ENCODE data around the gene PSMD11. TPM values are rescaled to one million over a fixed set of nuclear protein-coding genes. Genes with fewer than 3 reads are reported as not detected.

Gene PSMD11
- total RNA-seq, 1 donor from 2014 or later: 117 TPM

- H3K4me3 Mint-ChIP-seq: no peak overlapping the region
- DNase-seq: no peak
- H3K4me1 Mint-ChIP-seq: peaks cover 6% of the 10 kb centered on the region
- H3K27ac Mint-ChIP-seq: no peak overlapping the region
- no peaks in the 10 kb centered on the region for H3K27me3 Mint-ChIP-seq
- peaks cover 88% of the 10 kb centered on the region for H3K36me3 Mint-ChIP-seq (ENCODE audit: low read depth)
- ChIA-PET CTCF (no interaction called here), POLR2A (no interaction called here)
- no peak for TF ChIP-seq CTCF (IDR thresholded peaks at IDR 0.05)
- intact Hi-C loops (cut with micrococcal nuclease): no loop called here
- no peaks in the 10 kb centered on the region for H3K9me3 Mint-ChIP-seq
- ATAC-seq (ENCODE audit: low read depth): no peak
These were observed 7.6 kb downstream of the PSMD11 start for GRCh38 chr17:32451879-32452278.

- no peak overlapping the region for H3K4me3 Mint-ChIP-seq
- POLR2A ChIA-PET: no interaction called here
- peaks cover 88% of the 10 kb centered on the region for H3K36me3 Mint-ChIP-seq (ENCODE audit: low read depth)
- DNase-seq (no peak), ATAC-seq (ENCODE audit: low read depth) (no peak)
- no peak overlapping the region for H3K27ac Mint-ChIP-seq
- H3K4me1 Mint-ChIP-seq: peaks cover 2% of the 10 kb centered on the region
- no peak for TF ChIP-seq CTCF (IDR thresholded peaks at IDR 0.05)
- CTCF ChIA-PET: interaction anchor here (1.1 kb wide), 1 partner anchor 8 kb away, joined by 3 read pairs; the partner anchor contains the start of gene PSMD11
- intact Hi-C loops (cut with micrococcal nuclease): no loop called here
- no peaks in the 10 kb centered on the region for H3K9me3 Mint-ChIP-seq
- H3K27me3 Mint-ChIP-seq: no peaks in the 10 kb centered on the region
These were observed 8.0 kb downstream of the PSMD11 start for GRCh38 chr17:32452281-32452680.

- Mint-ChIP-seq H3K27me3 (no peaks in the 10 kb centered on the region), H3K9me3 (no peaks in the 10 kb centered on the region), H3K4me3 (no peak overlapping the region), H3K36me3 (ENCODE audit: low read depth) (peaks cover 91% of the 10 kb centered on the region), H3K27ac (no peak overlapping the region), H3K4me1 (no peaks in the 10 kb centered on the region)
- intact Hi-C loops (cut with micrococcal nuclease): no loop called here
- TF ChIP-seq CTCF (IDR thresholded peaks at IDR 0.05): no peak
- CTCF ChIA-PET: interaction anchor here (1.0 to 1.3 kb wide), 3 partner anchors 9 to 11 kb away, joined by 3 read pairs; partner anchors contain the start of gene PSMD11
- DNase-seq (no peak), ATAC-seq (ENCODE audit: low read depth) (no peak)
- POLR2A ChIA-PET: no interaction called here
These were observed 9.1 kb downstream of the PSMD11 start for GRCh38 chr17:32453370-32453769.

- no peak for TF ChIP-seq CTCF (IDR thresholded peaks at IDR 0.05)
- ATAC-seq (ENCODE audit: low read depth) (no peak), DNase-seq (no peak)
- H3K9me3 Mint-ChIP-seq: no peaks in the 10 kb centered on the region
- POLR2A ChIA-PET: no interaction called here
- H3K36me3 Mint-ChIP-seq (ENCODE audit: low read depth): peaks cover 82% of the 10 kb centered on the region
- CTCF ChIA-PET: interaction anchor here (1.1 kb wide), 1 partner anchor 12 kb away, joined by 3 read pairs; no protein-coding TSS in a partner anchor
- H3K4me1 Mint-ChIP-seq: peaks cover 13% of the 10 kb centered on the region
- H3K27me3 Mint-ChIP-seq: no peaks in the 10 kb centered on the region
- H3K27ac Mint-ChIP-seq: no peak overlapping the region
- intact Hi-C loops (cut with micrococcal nuclease): no loop called here
- H3K4me3 Mint-ChIP-seq: no peak overlapping the region
These were observed 14.1 kb downstream of the PSMD11 start for GRCh38 chr17:32458371-32458770.

- Mint-ChIP-seq H3K36me3 (ENCODE audit: low read depth) (peaks cover 78% of the 10 kb centered on the region), H3K9me3 (no peaks in the 10 kb centered on the region), H3K27ac (no peak overlapping the region), H3K4me3 (no peak overlapping the region), H3K27me3 (no peaks in the 10 kb centered on the region), H3K4me1 (peaks cover 13% of the 10 kb centered on the region)
- TF ChIP-seq CTCF (IDR thresholded peaks at IDR 0.05): no peak
- intact Hi-C loops (cut with micrococcal nuclease): no loop called here
- ChIA-PET CTCF (interaction anchor here (4.2 kb wide), 1 partner anchor 15 kb away, joined by 21 read pairs; the partner anchor contains the start of gene PSMD11), POLR2A (no interaction called here)
- DNase-seq (no peak), ATAC-seq (ENCODE audit: low read depth) (no peak)
These were observed 15.7 kb downstream of the PSMD11 start for GRCh38 chr17:32460054-32460453.

Measured in activated B cell treated with CpG ODN at 0.5 μM for 24 hours (primary cell).